H9 (cell line): ENCODE data around the gene CALY. TPM values are rescaled to one million over a fixed set of nuclear protein-coding genes. Genes with fewer than 3 reads are reported as not detected.

Source experiments
- DNase-seq: peaks from one replicate; pipeline ENCODE4 v3.0.0-alpha.2; 2017
- H2AFZ ChIP-seq: one replicate; pipeline ENCODE4 v1.6.1; 2013; ENCODE audit warnings: mild to moderate bottlenecking, low read length, control low read depth, moderate library complexity
- H2AK5ac ChIP-seq: 2 replicates; pipeline ENCODE4 v1.6.1; 2013; ENCODE audit warnings: low read length, control low read depth, mixed read lengths; ENCODE audit not compliant: insufficient read length
- H2BK120ac ChIP-seq: one replicate; pipeline ENCODE4 v1.6.1; 2013; ENCODE audit warnings: low read depth, mild to moderate bottlenecking, low read length, control low read depth, inconsistent platforms; ENCODE audit not compliant: poor library complexity, severe bottlenecking
- H2BK12ac ChIP-seq: 2 replicates; pipeline ENCODE4 v1.6.1; 2013; ENCODE audit warnings: low read length, control low read depth, mixed read lengths, low read depth; ENCODE audit not compliant: insufficient read length
- H2BK15ac ChIP-seq: 2 replicates; pipeline ENCODE4 v1.6.1; 2013; ENCODE audit warnings: low read depth, low read length, control low read depth
- H2BK20ac ChIP-seq: one replicate; pipeline ENCODE4 v1.6.1; 2013; ENCODE audit warnings: low read depth, mild to moderate bottlenecking, low read length, control low read depth, inconsistent platforms; ENCODE audit not compliant: poor library complexity, severe bottlenecking
- H2BK5ac ChIP-seq: 2 replicates; pipeline ENCODE4 v1.6.1; 2013; ENCODE audit warnings: low read length, control low read depth, mixed read lengths; ENCODE audit not compliant: insufficient read length
- H3K14ac ChIP-seq: 2 replicates; pipeline ENCODE4 v1.6.1; 2013; ENCODE audit warnings: low read length, control low read depth; ENCODE audit not compliant: insufficient read depth
- H3K18ac ChIP-seq: 2 replicates; pipeline ENCODE4 v1.6.1; 2013; ENCODE audit warnings: low read depth, mild to moderate bottlenecking, mixed read lengths, low read length, control low read depth; ENCODE audit not compliant: insufficient read length
- H3K23ac ChIP-seq: 2 replicates; pipeline ENCODE4 v1.6.1; 2013; ENCODE audit warnings: low read length, control low read depth, mixed read lengths, low read depth; ENCODE audit not compliant: insufficient read length
- H3K23me2 ChIP-seq: 2 replicates; pipeline ENCODE4 v1.6.1; 2013; ENCODE audit warnings: low read depth, mild to moderate bottlenecking, mixed read lengths, low read length, control low read depth; ENCODE audit not compliant: insufficient read length, poor library complexity, severe bottlenecking
- H3K27ac ChIP-seq: 2 replicates; pipeline ENCODE4 v1.5.1; 2013; ENCODE audit warnings: low read length, control low read depth, mixed read lengths, low read depth; ENCODE audit not compliant: insufficient read length
- H3K27me3 ChIP-seq: 2 replicates; pipeline ENCODE4 v1.6.1; 2013; ENCODE audit warnings: low read length, control low read depth, inconsistent platforms; ENCODE audit not compliant: insufficient read depth
- H3K4ac ChIP-seq: 2 replicates; pipeline ENCODE4 v1.6.1; 2013; ENCODE audit warnings: low read depth, mild to moderate bottlenecking, control low read depth, inconsistent platforms, low read length, moderate library complexity
- H3K4me1 ChIP-seq: 2 replicates; pipeline ENCODE4 v1.6.1; 2013; ENCODE audit warnings: low read length, control low read depth, inconsistent platforms; ENCODE audit not compliant: insufficient read depth
- H3K4me2 ChIP-seq: 2 replicates; pipeline ENCODE4 v1.6.1; 2013; ENCODE audit warnings: low read length, control low read depth, mixed read lengths; ENCODE audit not compliant: insufficient read length, insufficient read depth
- H3K56ac ChIP-seq: 2 replicates; pipeline ENCODE4 v1.6.1; 2013; ENCODE audit warnings: low read depth, mild to moderate bottlenecking, mixed read lengths, low read length, control low read depth; ENCODE audit not compliant: insufficient read length
- H3K79me1 ChIP-seq: 2 replicates; pipeline ENCODE4 v1.6.1; 2013; ENCODE audit warnings: low read depth, mild to moderate bottlenecking, moderate library complexity, low read length, control low read depth, inconsistent platforms; ENCODE audit not compliant: insufficient read depth, poor library complexity, severe bottlenecking
- H3K79me2 ChIP-seq: 2 replicates; pipeline ENCODE4 v1.6.1; 2013; ENCODE audit warnings: low read length, control low read depth, inconsistent platforms; ENCODE audit not compliant: insufficient read depth
- H3K9ac ChIP-seq: 2 replicates; pipeline ENCODE4 v1.6.1; 2013; ENCODE audit warnings: low read length, control low read depth, mixed read lengths; ENCODE audit not compliant: insufficient read length; ENCODE audit errors: extremely low read depth
- H3K9me3 ChIP-seq: one replicate; pipeline ENCODE4 v1.6.1; 2013; ENCODE audit warnings: low read depth, low read length, inconsistent platforms; ENCODE audit not compliant: control insufficient read depth
- H3T11ph ChIP-seq: one replicate; pipeline ENCODE4 v1.6.1; 2013; ENCODE audit warnings: mild to moderate bottlenecking, low read length, control low read depth, inconsistent platforms
- H4K20me1 ChIP-seq: one replicate; pipeline ENCODE4 v1.6.1; 2013; ENCODE audit not compliant: control insufficient read depth, insufficient read length, insufficient read depth
- H4K5ac ChIP-seq: 2 replicates; pipeline ENCODE4 v1.6.1; 2013; ENCODE audit warnings: low read depth, mild to moderate bottlenecking, mixed read lengths, low read length, control low read depth; ENCODE audit not compliant: insufficient read length
- H4K8ac ChIP-seq: replicated peaks from 2 replicates; pipeline ENCODE4 v1.6.1; 2013; ENCODE audit warnings: low read length, control low read depth, mixed read lengths, low read depth; ENCODE audit not compliant: insufficient read length
- H4K91ac ChIP-seq: 2 replicates; pipeline ENCODE4 v1.6.1; 2013; ENCODE audit warnings: low read depth, mild to moderate bottlenecking, moderate library complexity, mixed read lengths, low read length, control low read depth; ENCODE audit not compliant: insufficient read length
- H3K27ac Mint-ChIP-seq, 3 experiments: 2 replicates in 2 of 3; 3 replicates in 1 of 3; pipeline ENCODE4 v1.8.0; 2020 to 2021; ENCODE audit warnings: mixed read lengths in 3 of 3, mild to moderate bottlenecking in 1 of 3, moderate library complexity in 1 of 3
- H3K27me3 Mint-ChIP-seq: 2 replicates; pipeline ENCODE4 v1.8.0; 2021; ENCODE audit warnings: low read depth, mild to moderate bottlenecking, moderate library complexity, mixed read lengths
- H3K36me3 Mint-ChIP-seq, 3 experiments: 2 replicates in 2 of 3; 3 replicates in 1 of 3; pipeline ENCODE4 v1.8.0; 2020 to 2021; ENCODE audit warnings: low read depth in 3 of 3, mixed read lengths in 3 of 3; ENCODE audit not compliant: insufficient read depth in 1 of 3
- H3K4me1 Mint-ChIP-seq, 2 experiments: 2 replicates each; pipeline ENCODE4 v1.8.0; 2020; ENCODE audit warnings: mixed read lengths in 2 of 2
- H3K4me3 Mint-ChIP-seq, 2 experiments: 2 replicates in 1 of 2; 3 replicates in 1 of 2; pipeline ENCODE4 v1.8.0; 2020 to 2021; ENCODE audit warnings: mild to moderate bottlenecking in 2 of 2, mixed read lengths in 2 of 2, moderate library complexity in 1 of 2
- H3K9me3 Mint-ChIP-seq, 2 experiments: 2 replicates in 1 of 2; 3 replicates in 1 of 2; pipeline ENCODE4 v1.8.0; 2020; ENCODE audit warnings: mild to moderate bottlenecking in 2 of 2, mixed read lengths in 2 of 2, moderate library complexity in 1 of 2
- WGBS: extraction: QIAGEN DNeasy Blood & Tissue Kit; methylation state at CpG from one replicate; pipeline ENCODE4 v1.1.7; 2013; ENCODE audit warnings: missing lambda C conversion rate, low lambda C conversion rate, mixed read lengths; ENCODE audit not compliant: insufficient read length; ENCODE audit errors: extremely low coverage; 5-methylcytosine and 5-hydroxymethylcytosine counted together
- total RNA-seq: library from RNA; stranded (reverse); gene quantifications from 2 replicates; pipeline ENCODE4 v1.2.1, GENCODE V29; 2021
- TF ChIP-seq, protein P1 (sequence below): fragments of 200-600 bp; sonication (generic); conservative IDR thresholded peaks from 3 replicates; pipeline ENCODE4 v1.8.0; 2021; ENCODE audit warnings: antibody characterized with exemption, mild to moderate bottlenecking

Gene CALY
- total RNA-seq, 1 experiment from 2014 or later: 2.9 TPM

GRCh38 chr10:133350950-133351329 is 14.2 kb upstream of the CALY start:
- no peak overlapping the region for H3T11ph ChIP-seq
- no peak overlapping the region for H3K4me3 Mint-ChIP-seq
- no peaks in the 10 kb centered on the region for H3K4me1 ChIP-seq
- H3K27me3 Mint-ChIP-seq: peaks cover 6% of the 10 kb centered on the region
- WGBS: no CpG with 5 or more reads among the region's 13 CpGs
- no peak overlapping the region for H3K9ac ChIP-seq
- H3K79me2 ChIP-seq: no peaks in the 10 kb centered on the region
- no peak overlapping the region for H3K4me2 ChIP-seq
- DNase-seq: no peak
- H3K27ac ChIP-seq: no peak overlapping the region
- no peak overlapping the region for H2AK5ac ChIP-seq
- no peak overlapping the region for H4K5ac ChIP-seq
- H3K14ac ChIP-seq: no peak overlapping the region
- H2AFZ ChIP-seq: no peak overlapping the region
- TF ChIP-seq, protein P1, sequence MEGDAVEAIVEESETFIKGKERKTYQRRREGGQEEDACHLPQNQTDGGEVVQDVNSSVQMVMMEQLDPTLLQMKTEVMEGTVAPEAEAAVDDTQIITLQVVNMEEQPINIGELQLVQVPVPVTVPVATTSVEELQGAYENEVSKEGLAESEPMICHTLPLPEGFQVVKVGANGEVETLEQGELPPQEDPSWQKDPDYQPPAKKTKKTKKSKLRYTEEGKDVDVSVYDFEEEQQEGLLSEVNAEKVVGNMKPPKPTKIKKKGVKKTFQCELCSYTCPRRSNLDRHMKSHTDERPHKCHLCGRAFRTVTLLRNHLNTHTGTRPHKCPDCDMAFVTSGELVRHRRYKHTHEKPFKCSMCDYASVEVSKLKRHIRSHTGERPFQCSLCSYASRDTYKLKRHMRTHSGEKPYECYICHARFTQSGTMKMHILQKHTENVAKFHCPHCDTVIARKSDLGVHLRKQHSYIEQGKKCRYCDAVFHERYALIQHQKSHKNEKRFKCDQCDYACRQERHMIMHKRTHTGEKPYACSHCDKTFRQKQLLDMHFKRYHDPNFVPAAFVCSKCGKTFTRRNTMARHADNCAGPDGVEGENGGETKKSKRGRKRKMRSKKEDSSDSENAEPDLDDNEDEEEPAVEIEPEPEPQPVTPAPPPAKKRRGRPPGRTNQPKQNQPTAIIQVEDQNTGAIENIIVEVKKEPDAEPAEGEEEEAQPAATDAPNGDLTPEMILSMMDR: no peak
- H3K56ac ChIP-seq: no peak overlapping the region
- no peak overlapping the region for H3K18ac ChIP-seq
- no peak overlapping the region for H3K27ac Mint-ChIP-seq
- H2BK15ac ChIP-seq: no peak overlapping the region
- no peaks in the 10 kb centered on the region for H3K23me2 ChIP-seq
- no peak overlapping the region for H3K23ac ChIP-seq
- no peaks in the 10 kb centered on the region for H3K79me1 ChIP-seq
- H3K9me3 ChIP-seq: no peaks in the 10 kb centered on the region
- no peak overlapping the region for H3K4ac ChIP-seq
- no peak overlapping the region for H2BK20ac ChIP-seq
- no peak overlapping the region for H4K91ac ChIP-seq
- peaks cover 0 to 3% (median 0%) of the 10 kb centered on the region in 3 experiments; a peak in 1 of 7 replicates for H3K36me3 Mint-ChIP-seq
- no peak overlapping the region for H2BK5ac ChIP-seq
- H3K27me3 ChIP-seq: no peaks in the 10 kb centered on the region; the same call in 1 of the 2 replicates
- no peaks in the 10 kb centered on the region for H4K20me1 ChIP-seq
- H3K9me3 Mint-ChIP-seq: no peaks in the 10 kb centered on the region
- no peak overlapping the region for H2BK120ac ChIP-seq
- H4K8ac ChIP-seq: no peak overlapping the region
- H3K4me1 Mint-ChIP-seq: peaks cover 2 to 21% of the 10 kb centered on the region in 2 experiments; a peak in 2 of 4 replicates
- no peak overlapping the region for H2BK12ac ChIP-seq
